Measurements from ENCODE around the gene CELF6. TPM values are rescaled to one million over a fixed set of nuclear protein-coding genes. Genes with fewer than 3 reads are reported as not detected.

The CELF6 gene
- total RNA-seq, 4 donors from 2014 or later: 2.3 to 9.8 (median 6.8) TPM

GRCh38 chr15:72319360-72319984 lies 485 bp downstream of the CELF6 start:
- Histone ChIP-seq H3K36me3 (no peaks in the 10 kb centered on the region), H3K27ac (no peak overlapping the region), H3K4me1 (peaks cover 7 to 15% of the 10 kb centered on the region in 2 donors), H3K27me3 (no peaks in the 10 kb centered on the region), H3K9me3 (no peaks in the 10 kb centered on the region), H3K4me3 (replicated peaks in 1 of 3) (peak overlapping the region in 1 of 3 donors; percentile 43)
- intact Hi-C loops (cut with DNase I): no loop called here
- 4 to 37% methylated on average over 3 to 9 of the region's 48 CpGs for WGBS, 2 donors
- peak; percentile 77 for DNase-seq
- TF ChIP-seq POLR2A (IDR thresholded peaks at IDR 0.05) (no peak), CTCF (IDR thresholded peaks at IDR 0.05) (no peak)

GRCh38 chr15:72318408-72318942 lies 1.5 kb downstream of the CELF6 start:
- TF ChIP-seq POLR2A (IDR thresholded peaks at IDR 0.05): no peak
- no peak for TF ChIP-seq CTCF (IDR thresholded peaks at IDR 0.05)
- DNase-seq: no peak
- 30 to 60% methylated on average over 2 of the region's 2 CpGs for WGBS, 2 donors
- H3K27me3 ChIP-seq: no peaks in the 10 kb centered on the region
- H3K27ac ChIP-seq: no peak overlapping the region
- intact Hi-C loops (cut with DNase I): no loop called here
- H3K36me3 ChIP-seq: no peaks in the 10 kb centered on the region
- no peaks in the 10 kb centered on the region for H3K9me3 ChIP-seq
- H3K4me3 ChIP-seq (replicated peaks in 1 of 3): no peak overlapping the region
- peaks cover 7 to 15% of the 10 kb centered on the region in 2 donors for H3K4me1 ChIP-seq

- Histone ChIP-seq H3K4me1 (peaks cover 7 to 15% of the 10 kb centered on the region in 2 donors), H3K27me3 (no peaks in the 10 kb centered on the region), H3K4me3 (replicated peaks in 1 of 3) (no peak overlapping the region), H3K36me3 (no peaks in the 10 kb centered on the region), H3K9me3 (no peaks in the 10 kb centered on the region), H3K27ac (no peak overlapping the region)
- WGBS, 2 donors: 69 to 72% methylated on average over 6 of the region's 6 CpGs
- intact Hi-C loops (cut with DNase I): no loop called here
- no peak for TF ChIP-seq POLR2A (IDR thresholded peaks at IDR 0.05)
- TF ChIP-seq CTCF (IDR thresholded peaks at IDR 0.05): no peak
- no peak for DNase-seq
These were observed 4.1 kb downstream of the CELF6 start for GRCh38 chr15:72315706-72316370.

- WGBS, 2 donors: 83 to 95% methylated on average over 2 of the region's 2 CpGs
- H3K4me1 ChIP-seq: no peaks in the 10 kb centered on the region
- intact Hi-C loops (cut with DNase I): no loop called here
These were observed 6.1 kb downstream of the CELF6 start for GRCh38 chr15:72313881-72314280.

More at GRCh38 chr15:72313881-72314280, 6.1 kb downstream of the CELF6 start:
- Histone ChIP-seq H3K27me3 (no peaks in the 10 kb centered on the region), H3K27ac (no peak overlapping the region), H3K4me3 (replicated peaks in 1 of 3) (no peak overlapping the region), H3K36me3 (no peaks in the 10 kb centered on the region), H3K9me3 (no peaks in the 10 kb centered on the region)
- no peak for TF ChIP-seq CTCF (IDR thresholded peaks at IDR 0.05)
- DNase-seq: no peak
